Mucosa of stomach (tissue), 1 donor: ENCODE data around the gene FGF14.

Source experiments
- H3K27me3 ChIP-seq: one replicate; pipeline ENCODE4 v1.7.0; 2013; ENCODE audit warnings: mild to moderate bottlenecking, low read length; ENCODE audit not compliant: control insufficient read depth, insufficient read depth
- H3K36me3 ChIP-seq: one replicate; pipeline ENCODE4 v1.7.0; 2013; ENCODE audit warnings: low read length; ENCODE audit not compliant: control insufficient read depth, insufficient read depth
- H3K4me1 ChIP-seq: one replicate; pipeline ENCODE4 v1.7.0; 2013; ENCODE audit warnings: mild to moderate bottlenecking, low read length; ENCODE audit not compliant: control insufficient read depth, insufficient read depth
- H3K4me3 ChIP-seq: one replicate; pipeline ENCODE4 v1.7.0; 2013; ENCODE audit warnings: low read length
- H3K9ac ChIP-seq: one replicate; pipeline ENCODE4 v1.7.0; 2013; ENCODE audit warnings: mild to moderate bottlenecking, low read length, moderate library complexity
- H3K9me3 ChIP-seq: one replicate; pipeline ENCODE4 v1.7.0; 2013; ENCODE audit warnings: mild to moderate bottlenecking, low read length, moderate library complexity; ENCODE audit not compliant: control insufficient read depth
- donor health status: Pancreatic carcinoma.

The FGF14 gene

GRCh38 chr13:102003848-102004570, 397.8 kb downstream of the FGF14 start:
- Histone ChIP-seq H3K4me1 (no peaks in the 10 kb centered on the region), H3K27me3 (no peaks in the 10 kb centered on the region), H3K9ac (no peak overlapping the region), H3K36me3 (no peaks in the 10 kb centered on the region), H3K4me3 (no peak overlapping the region), H3K9me3 (no peaks in the 10 kb centered on the region)

- Histone ChIP-seq H3K9me3 (no peaks in the 10 kb centered on the region), H3K9ac (no peak overlapping the region), H3K36me3 (no peaks in the 10 kb centered on the region), H3K4me3 (no peak overlapping the region), H3K27me3 (no peaks in the 10 kb centered on the region), H3K4me1 (no peaks in the 10 kb centered on the region)
These were observed 399.6 kb downstream of the FGF14 start for GRCh38 chr13:102002287-102002686.

- no peak overlapping the region for H3K9ac ChIP-seq
- no peaks in the 10 kb centered on the region for H3K27me3 ChIP-seq
- no peaks in the 10 kb centered on the region for H3K9me3 ChIP-seq
- H3K36me3 ChIP-seq, result no peaks in the 10 kb centered on the region
- H3K4me1 ChIP-seq, result no peaks in the 10 kb centered on the region
- no peak overlapping the region for H3K4me3 ChIP-seq
These were observed 401.1 kb downstream of the FGF14 start for GRCh38 chr13:102000764-102001163.

- Histone ChIP-seq H3K27me3 (no peaks in the 10 kb centered on the region), H3K4me3 (no peak overlapping the region), H3K9me3 (no peaks in the 10 kb centered on the region), H3K36me3 (no peaks in the 10 kb centered on the region), H3K4me1 (no peaks in the 10 kb centered on the region), H3K9ac (no peak overlapping the region)
These were observed 403.7 kb downstream of the FGF14 start for GRCh38 chr13:101998129-101998528.

GRCh38 chr13:101996954-101997353, 404.9 kb downstream of the FGF14 start:
- Histone ChIP-seq H3K36me3 (no peaks in the 10 kb centered on the region), H3K9me3 (no peaks in the 10 kb centered on the region), H3K4me1 (no peaks in the 10 kb centered on the region), H3K4me3 (no peak overlapping the region), H3K27me3 (no peaks in the 10 kb centered on the region), H3K9ac (no peak overlapping the region)

- no peak overlapping the region for H3K4me3 ChIP-seq
- H3K9ac ChIP-seq, result no peak overlapping the region
- no peaks in the 10 kb centered on the region for H3K36me3 ChIP-seq
- no peaks in the 10 kb centered on the region for H3K27me3 ChIP-seq
- H3K4me1 ChIP-seq, result no peaks in the 10 kb centered on the region
- no peaks in the 10 kb centered on the region for H3K9me3 ChIP-seq
These were observed 412.0 kb downstream of the FGF14 start for GRCh38 chr13:101989798-101990350.

- H3K4me1 ChIP-seq, result no peaks in the 10 kb centered on the region
- no peaks in the 10 kb centered on the region for H3K27me3 ChIP-seq
- no peak overlapping the region for H3K4me3 ChIP-seq
- H3K9me3 ChIP-seq, result no peaks in the 10 kb centered on the region
- no peaks in the 10 kb centered on the region for H3K36me3 ChIP-seq
- H3K9ac ChIP-seq, result no peak overlapping the region
These were observed 413.7 kb downstream of the FGF14 start for GRCh38 chr13:101988140-101988539.

- H3K4me1 ChIP-seq, result no peaks in the 10 kb centered on the region
- H3K36me3 ChIP-seq, result no peaks in the 10 kb centered on the region
- no peaks in the 10 kb centered on the region for H3K27me3 ChIP-seq
- no peak overlapping the region for H3K9ac ChIP-seq
- H3K9me3 ChIP-seq, result no peaks in the 10 kb centered on the region
- H3K4me3 ChIP-seq, result no peak overlapping the region
These were observed 415.5 kb downstream of the FGF14 start for GRCh38 chr13:101986316-101986715.

- no peak overlapping the region for H3K9ac ChIP-seq
- H3K4me3 ChIP-seq, result no peak overlapping the region
- H3K36me3 ChIP-seq, result no peaks in the 10 kb centered on the region
- no peaks in the 10 kb centered on the region for H3K9me3 ChIP-seq
- no peaks in the 10 kb centered on the region for H3K27me3 ChIP-seq
- H3K4me1 ChIP-seq, result no peaks in the 10 kb centered on the region
These were observed 416.5 kb downstream of the FGF14 start for GRCh38 chr13:101985321-101985720.

GRCh38 chr13:101982903-101983302, 418.9 kb downstream of the FGF14 start:
- H3K9ac ChIP-seq, result no peak overlapping the region
- no peak overlapping the region for H3K4me3 ChIP-seq
- H3K9me3 ChIP-seq, result no peaks in the 10 kb centered on the region
- no peaks in the 10 kb centered on the region for H3K36me3 ChIP-seq
- H3K4me1 ChIP-seq, result no peaks in the 10 kb centered on the region
- H3K27me3 ChIP-seq, result no peaks in the 10 kb centered on the region

- H3K36me3 ChIP-seq, result no peaks in the 10 kb centered on the region
- H3K4me1 ChIP-seq, result no peaks in the 10 kb centered on the region
- H3K9ac ChIP-seq, result no peak overlapping the region
- no peak overlapping the region for H3K4me3 ChIP-seq
- no peaks in the 10 kb centered on the region for H3K27me3 ChIP-seq
- H3K9me3 ChIP-seq, result no peaks in the 10 kb centered on the region
These were observed 422.0 kb downstream of the FGF14 start for GRCh38 chr13:101979825-101980224.

- Histone ChIP-seq H3K27me3 (no peaks in the 10 kb centered on the region), H3K4me3 (no peak overlapping the region), H3K36me3 (no peaks in the 10 kb centered on the region), H3K9ac (no peak overlapping the region), H3K4me1 (no peaks in the 10 kb centered on the region), H3K9me3 (no peaks in the 10 kb centered on the region)
These were observed 423.1 kb downstream of the FGF14 start for GRCh38 chr13:101978552-101979315.
